ENCODE data around the gene ZGLP1. TPM values are rescaled to one million over a fixed set of nuclear protein-coding genes. Genes with fewer than 3 reads are reported as not detected.

ZGLP1 gene
- total and polyA plus RNA-seq, 2 of the 13 experiments (the other 11 are each of a cell fraction or from before 2014, with no cell fraction given): 2.4 to 3.0 TPM

GRCh38 chr19:10295305-10295846 is 14.2 kb downstream of the ZGLP1 start (continued):
- TF ChIP-seq ZFP91 (CRISPR knock-in tag; IDR thresholded peaks at IDR 0.05; ENCODE audit: borderline replicate concordance) (peak; percentile 60; the same call in 1 of the 2 replicates), ZNF678 (CRISPR knock-in tag; IDR thresholded peaks at IDR 0.05) (no peak), ZNF770 (CRISPR knock-in tag; IDR thresholded peaks at IDR 0.05) (peak; percentile 93), HDAC2 (CRISPR knock-in tag; IDR thresholded peaks at IDR 0.05) (peak; percentile 13; the same call in 1 of the 2 replicates), ELF4 (CRISPR knock-in tag; IDR thresholded peaks at IDR 0.05; ENCODE audit: borderline replicate concordance) (no peak), ZNF83 (CRISPR knock-in tag; IDR thresholded peaks at IDR 0.05; ENCODE audit: borderline replicate concordance) (no peak), ZNF749 (CRISPR knock-in tag; IDR thresholded peaks at IDR 0.05; ENCODE audit: borderline replicate concordance) (no peak), ZNF660 (CRISPR knock-in tag; IDR thresholded peaks at IDR 0.05; ENCODE audit: borderline replicate concordance, low read depth) (no peak), HOXA3 (CRISPR knock-in tag; IDR thresholded peaks at IDR 0.05) (peak; percentile 57), ARNTL (CRISPR knock-in tag; IDR thresholded peaks at IDR 0.05) (no peak), DDIT3 (CRISPR knock-in tag; IDR thresholded peaks at IDR 0.05) (no peak), NR2F6 (IDR thresholded peaks at IDR 0.05) (no peak), NR2F6 (CRISPR knock-in tag; IDR thresholded peaks at IDR 0.05) (peak; percentile 35; the same call in 1 of the 2 replicates), MAF1 (CRISPR knock-in tag; IDR thresholded peaks at IDR 0.05; ENCODE audit: borderline replicate concordance) (no peak), GABPB1 (CRISPR knock-in tag; IDR thresholded peaks at IDR 0.05) (peak; percentile 61; the same call in 1 of the 2 replicates), ZNF800 (CRISPR knock-in tag; IDR thresholded peaks at IDR 0.05) (peak; percentile 74; the same call in 1 of the 2 replicates), ATF7-NPFF (CRISPR knock-in tag; IDR thresholded peaks at IDR 0.05; ENCODE audit: low read depth) (peak; percentile 71), GATAD1 (CRISPR knock-in tag; IDR thresholded peaks at IDR 0.05) (no peak), NFE2L1 (CRISPR knock-in tag; IDR thresholded peaks at IDR 0.05; ENCODE audit: borderline replicate concordance) (no peak), RARG (CRISPR knock-in tag; IDR thresholded peaks at IDR 0.05; ENCODE audit: low read depth) (no peak), ZBTB38 (CRISPR knock-in tag; IDR thresholded peaks at IDR 0.05) (peak; percentile 43), NFKB2 (CRISPR knock-in tag; IDR thresholded peaks at IDR 0.05; ENCODE audit: borderline replicate concordance) (peak; percentile 17; the same call in 1 of the 2 replicates)
- TF ChIP-seq, protein P1, sequence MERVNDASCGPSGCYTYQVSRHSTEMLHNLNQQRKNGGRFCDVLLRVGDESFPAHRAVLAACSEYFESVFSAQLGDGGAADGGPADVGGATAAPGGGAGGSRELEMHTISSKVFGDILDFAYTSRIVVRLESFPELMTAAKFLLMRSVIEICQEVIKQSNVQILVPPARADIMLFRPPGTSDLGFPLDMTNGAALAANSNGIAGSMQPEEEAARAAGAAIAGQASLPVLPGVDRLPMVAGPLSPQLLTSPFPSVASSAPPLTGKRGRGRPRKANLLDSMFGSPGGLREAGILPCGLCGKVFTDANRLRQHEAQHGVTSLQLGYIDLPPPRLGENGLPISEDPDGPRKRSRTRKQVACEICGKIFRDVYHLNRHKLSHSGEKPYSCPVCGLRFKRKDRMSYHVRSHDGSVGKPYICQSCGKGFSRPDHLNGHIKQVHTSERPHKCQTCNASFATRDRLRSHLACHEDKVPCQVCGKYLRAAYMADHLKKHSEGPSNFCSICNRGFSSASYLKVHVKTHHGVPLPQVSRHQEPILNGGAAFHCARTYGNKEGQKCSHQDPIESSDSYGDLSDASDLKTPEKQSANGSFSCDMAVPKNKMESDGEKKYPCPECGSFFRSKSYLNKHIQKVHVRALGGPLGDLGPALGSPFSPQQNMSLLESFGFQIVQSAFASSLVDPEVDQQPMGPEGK (CRISPR knock-in tag; IDR thresholded peaks at IDR 0.05): peak; percentile 94

All from HepG2 (cell line).